Activated CD4-positive, alpha-beta T cell treated with anti-CD3 and anti-CD28 coated beads, Interleukin-2, amount 50 U/mL, for 16 hours (primary cell): Measurements from ENCODE around the gene C8G.

ENCODE experiments used
- DNase-seq: peaks from one replicate; pipeline ENCODE4 v3.0.0-alpha.2; 2020

The C8G gene

DNA sequence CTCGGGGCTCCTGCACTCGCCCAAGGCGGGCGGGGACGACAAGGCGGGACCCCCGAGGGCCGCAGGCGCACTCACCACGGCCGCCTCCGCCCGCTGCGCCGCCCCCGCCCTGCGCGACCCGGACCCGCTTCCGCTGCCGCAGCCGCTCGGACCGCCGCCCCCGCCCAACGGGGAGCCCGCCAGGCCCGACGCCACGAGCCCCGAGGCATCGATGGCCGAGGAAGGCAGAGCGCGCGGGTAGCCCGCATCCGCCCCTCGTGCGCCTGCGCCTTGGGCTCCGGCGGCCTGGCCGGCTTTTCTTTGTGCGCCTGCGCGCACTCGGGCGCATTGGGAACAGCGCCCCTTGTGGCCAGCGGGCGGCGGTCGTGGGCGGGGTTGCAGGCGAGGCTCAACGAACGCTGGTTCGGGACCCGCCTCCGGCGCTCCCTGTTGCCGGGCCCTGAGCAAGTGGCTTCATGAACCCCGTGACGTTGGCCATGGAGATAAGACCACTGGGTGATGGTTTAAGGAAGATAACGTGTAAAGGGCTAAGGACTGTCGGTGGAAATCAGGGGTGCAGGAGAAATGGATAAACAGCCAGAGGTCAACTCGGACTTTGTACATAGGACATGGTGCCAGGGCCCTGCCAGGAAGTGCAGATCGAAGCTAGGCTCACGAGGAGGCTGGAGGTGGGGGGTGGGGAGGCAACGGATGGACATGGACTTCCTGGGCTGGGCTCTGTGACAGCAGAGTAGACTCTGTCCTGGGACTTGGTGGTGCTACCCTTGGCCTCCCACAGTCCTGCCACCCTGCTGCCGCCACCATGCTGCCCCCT lies at the start of gene C8G, which contains the start of gene FBXW5:
C8G (plus strand) TSS at position 725 of the 814 bp plus-strand sequence; CDS start at position 803, 78 bp downstream.
FBXW5 (minus strand) TSS at position 220 of the 814 bp plus-strand sequence. CDS start 655 bp downstream, outside the sequence.
- DNase-seq = peak; percentile 96

DNA sequence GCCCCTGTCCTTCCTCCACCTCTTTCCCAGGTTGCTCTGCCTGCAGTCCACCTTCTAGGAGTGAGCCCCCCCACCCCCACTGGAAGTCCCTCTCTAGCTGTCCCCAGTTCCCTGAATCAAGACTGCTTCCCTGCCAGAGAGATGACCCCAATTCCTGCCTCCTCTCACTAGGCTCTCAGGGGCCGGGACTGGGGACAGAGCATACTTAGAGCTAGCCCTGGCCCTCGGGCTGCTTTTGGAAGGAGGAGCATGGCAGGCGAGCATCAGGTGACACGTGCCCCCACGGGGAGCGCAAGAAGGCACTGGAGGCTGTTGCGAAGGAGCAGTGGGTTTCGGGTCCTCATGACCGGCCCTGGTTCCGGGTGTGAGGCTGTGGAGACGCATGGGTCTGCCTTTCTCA lies 49.0 kb upstream of the C8G start:
- DNase-seq = no peak

DNA sequence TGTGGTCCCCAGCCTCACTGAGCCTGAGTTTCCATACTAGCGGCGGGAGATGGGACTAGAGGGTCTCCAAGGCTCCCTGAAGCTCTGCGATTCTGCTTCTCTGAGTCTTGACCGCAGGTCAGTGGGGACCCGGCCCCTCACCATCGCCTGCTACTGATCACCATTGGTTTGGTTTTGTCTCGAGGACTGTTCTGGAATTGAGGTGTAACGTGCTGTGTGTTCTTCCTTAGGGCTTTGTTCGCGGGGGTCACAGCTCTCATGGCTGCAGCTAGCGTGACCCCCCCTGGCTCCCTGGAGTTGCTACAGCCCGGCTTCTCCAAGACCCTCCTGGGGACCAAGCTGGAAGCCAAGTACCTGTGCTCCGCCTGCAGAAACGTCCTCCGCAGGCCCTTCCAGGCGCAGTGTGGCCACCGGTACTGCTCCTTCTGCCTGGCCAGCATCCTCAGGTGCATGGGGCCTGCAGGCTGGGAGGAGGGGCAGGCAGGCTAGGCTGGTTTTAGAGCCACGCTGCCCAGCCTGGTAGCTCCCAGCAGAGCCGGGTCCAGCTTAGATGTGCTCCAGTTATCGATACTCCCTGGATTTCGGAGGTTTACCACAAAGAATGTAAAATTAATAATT lies 46.5 kb upstream of the C8G start:
- no peak for DNase-seq

DNA sequence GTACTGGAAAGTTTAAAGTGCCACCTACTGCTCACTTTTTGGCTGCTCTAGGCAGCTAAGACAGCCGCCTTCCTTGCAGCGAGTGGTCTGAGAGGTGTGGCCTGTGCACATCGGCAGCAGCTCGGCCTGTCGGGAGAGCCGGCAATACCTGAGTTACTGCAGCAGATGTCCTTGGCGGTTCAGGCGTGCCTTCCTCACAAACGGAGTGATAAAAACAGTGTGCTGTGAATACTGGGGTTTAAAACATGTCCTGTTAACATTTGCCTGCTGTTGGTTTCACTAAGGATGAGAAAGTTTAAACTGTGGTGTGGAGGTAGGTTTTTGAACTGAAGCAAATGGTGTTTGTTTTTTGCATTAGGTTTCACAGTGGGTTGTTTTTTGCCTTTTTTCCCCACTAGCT lies 45.8 kb upstream of the C8G start:
- no peak for DNase-seq

DNA sequence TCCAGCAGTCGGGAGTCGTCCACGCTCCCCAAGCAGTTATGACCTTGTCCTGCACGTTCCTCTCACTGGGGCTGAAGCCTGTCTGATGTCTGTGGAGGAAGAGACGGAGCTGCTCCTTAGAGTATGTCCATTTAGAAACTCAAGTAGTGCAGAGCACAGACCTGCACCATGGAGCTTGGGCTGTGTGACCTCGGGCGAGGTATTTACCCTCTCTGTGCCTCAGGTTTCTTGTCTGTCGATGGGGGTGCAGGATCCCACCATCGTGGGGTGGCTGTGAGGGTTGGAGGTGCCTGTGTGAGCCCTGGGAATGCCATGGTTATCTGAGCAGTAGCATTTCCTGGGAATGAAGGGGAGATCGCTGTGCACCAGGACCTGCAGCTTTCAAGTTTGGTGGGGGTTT lies 44.5 kb upstream of the C8G start:
- no peak for DNase-seq

DNA sequence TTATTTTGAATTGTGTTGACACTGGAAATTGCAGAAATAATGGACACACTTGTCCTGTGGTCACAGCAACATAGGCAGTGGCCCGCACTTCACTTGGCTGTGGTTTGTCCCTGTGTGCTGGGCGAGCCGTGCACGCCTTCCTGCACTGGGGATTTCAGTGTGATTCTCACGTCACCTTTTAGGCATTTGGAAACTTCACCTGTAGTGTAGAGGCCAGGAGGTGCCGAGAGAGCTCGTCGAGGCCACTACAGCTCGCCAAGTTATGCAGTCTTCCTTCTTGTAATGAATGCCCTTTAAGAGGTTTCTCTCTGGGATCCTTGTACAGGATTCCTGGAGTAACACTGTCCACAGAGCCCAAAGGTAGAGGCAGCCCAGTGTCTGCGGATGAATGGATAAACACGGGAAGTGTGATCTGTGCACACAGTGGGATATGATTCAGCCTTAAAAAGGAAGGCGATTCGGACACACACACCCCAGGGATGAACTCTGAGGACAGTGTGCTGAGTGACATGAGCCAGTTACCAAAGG lies 44.0 kb upstream of the C8G start:
- no peak for DNase-seq

DNA sequence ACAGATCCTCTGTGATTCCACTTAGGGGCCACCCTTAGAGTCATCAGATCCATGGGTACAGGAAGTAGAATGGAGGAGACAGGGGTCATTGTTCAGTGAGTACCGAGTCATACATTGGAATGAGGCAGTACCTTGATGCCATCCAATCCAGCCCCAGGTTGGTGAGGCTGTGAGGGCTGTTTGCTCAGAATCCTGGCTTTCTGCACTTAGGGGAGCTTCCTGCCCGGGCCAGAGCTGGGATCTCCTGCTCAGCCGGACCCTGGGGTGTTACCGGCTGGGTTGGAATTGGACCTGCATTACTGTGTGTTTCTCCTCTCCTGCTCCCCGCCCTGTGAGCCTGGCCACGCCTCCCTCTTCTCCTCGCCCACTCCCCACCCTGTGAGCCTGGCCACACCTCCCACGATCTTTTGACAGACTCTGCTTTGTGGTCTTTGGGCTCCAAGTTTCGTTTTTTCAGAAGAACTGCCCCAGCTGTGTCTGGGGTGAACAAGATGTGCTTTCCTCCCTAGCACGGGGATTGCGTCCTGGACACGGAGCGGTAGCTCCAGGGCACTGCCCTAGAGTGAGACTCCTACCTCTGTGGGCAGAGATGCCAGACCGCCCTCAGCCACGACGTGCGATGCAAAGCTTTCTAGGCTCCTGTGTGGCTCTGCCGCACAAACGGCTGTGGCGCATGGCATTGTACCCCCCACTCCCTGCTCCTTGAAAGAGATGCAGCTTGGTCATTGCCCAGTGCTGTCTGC lies 43.4 kb upstream of the C8G start:
- DNase-seq = peak; percentile 83

DNA sequence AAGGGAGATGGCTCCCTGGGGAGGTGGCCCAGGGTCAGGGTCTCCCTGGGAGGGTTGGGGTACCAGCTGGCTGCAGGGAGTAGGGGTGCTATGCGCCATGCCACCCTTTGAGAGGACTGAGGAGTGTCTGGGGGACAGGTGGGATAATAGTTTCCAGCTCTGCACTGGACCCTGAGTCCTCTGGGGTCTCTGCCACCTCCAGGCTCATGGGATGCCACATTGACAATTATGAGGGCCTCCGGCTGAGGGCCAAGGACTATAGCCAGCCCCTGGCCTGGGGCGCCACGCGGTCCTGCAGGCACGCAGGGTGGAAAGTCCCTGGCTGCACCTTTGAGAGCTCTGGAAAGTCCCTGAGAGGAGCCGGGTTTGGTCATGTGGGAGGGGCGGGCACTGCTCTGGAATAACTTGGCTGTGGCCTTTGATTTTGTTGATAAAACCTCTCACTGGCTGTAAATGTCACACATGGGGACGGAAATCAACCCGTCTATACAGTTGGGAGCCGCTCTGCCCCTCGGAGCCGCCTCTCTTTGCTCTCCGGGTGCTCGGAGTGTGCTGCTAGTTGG lies 42.7 kb upstream of the C8G start:
- DNase-seq = peak; percentile 91

DNA sequence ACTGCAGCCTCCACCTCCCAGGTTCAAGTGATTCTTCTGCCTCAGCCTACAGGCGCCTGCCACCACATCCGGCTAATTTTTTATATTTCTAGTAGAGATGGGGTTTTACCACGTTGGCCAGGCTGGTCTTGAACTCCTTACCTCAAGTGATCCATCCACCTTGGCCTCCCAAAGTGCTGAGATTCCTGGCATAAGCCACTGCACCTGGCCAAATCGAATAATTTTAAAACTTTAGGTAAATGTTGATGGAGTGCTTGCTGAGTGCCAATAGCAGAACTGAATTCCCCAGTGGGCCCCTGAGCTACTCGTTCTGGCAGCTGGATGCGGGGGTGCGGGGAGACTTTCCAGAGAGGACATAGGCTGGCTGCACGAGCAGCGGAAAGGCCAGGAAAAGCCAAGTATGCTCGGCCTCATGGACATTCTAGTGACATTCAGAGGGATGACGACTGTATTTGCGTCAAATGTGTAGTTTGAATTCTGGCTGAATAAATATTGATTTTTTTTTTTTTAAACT lies 41.9 kb upstream of the C8G start:
- peak; percentile 28 for DNase-seq

DNA sequence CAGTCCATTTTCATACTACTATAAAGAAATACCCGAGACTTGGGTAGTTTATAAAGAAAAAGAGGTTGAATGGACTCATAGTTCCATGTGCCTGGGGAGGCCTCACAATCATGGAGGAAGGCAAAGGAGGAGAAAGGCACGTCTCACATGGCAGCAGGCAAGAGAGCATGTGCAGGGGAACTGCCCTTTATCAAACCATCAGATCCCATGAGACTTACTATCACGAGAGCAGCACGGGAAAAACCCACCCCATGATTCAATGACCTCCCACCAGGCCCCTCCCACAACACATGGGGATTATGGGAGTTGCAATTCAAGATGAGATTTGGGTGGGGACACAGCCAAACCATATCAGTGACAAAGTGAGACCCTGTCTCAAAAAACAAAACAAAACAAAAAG lies 38.8 kb upstream of the C8G start:
- DNase-seq = no peak

DNA sequence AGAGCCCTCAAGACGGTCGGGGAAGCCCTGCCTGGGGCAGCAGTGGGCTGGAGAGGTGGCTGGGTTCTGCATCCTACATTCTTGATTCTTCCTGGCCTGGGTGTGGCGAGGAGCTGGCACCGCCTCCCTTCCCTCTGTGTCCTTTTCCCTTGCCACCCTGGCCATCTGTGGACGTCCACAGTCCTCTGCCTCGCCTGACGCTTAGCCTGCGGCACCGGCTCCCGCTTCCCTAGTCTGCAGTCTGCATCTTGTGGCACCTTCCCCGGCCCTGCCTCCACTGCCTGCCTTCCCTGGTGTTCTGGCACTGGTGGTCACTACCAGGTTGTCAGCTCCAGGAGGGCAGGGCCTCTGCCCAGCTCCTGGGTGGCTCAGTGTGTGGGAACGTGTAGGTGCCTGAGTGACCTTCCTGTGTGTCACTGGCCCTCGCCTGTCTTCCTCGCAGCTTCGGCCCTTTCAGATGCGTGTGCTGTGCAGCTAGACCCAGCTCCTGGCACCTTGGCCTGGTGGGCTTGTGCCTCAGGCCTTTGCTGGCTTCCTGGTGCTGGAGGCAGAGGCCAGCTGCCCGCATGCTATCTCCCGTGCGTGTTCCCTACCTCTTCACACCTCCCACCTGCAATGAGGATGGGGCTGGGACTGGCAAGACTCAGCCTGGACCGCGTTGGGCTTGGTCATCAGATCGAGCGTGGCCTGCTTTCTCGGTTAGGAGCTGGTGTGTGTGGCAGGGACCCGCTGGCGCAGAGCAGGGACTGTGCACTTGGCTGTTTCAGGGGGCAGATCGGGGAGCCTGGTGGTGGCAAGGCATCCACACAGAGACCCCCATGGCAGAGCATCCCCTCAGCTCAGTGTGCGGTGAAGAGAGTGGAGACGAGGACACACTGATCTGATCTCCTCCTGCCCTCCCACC lies 37.8 kb upstream of the C8G start:
- DNase-seq = no peak

DNA sequence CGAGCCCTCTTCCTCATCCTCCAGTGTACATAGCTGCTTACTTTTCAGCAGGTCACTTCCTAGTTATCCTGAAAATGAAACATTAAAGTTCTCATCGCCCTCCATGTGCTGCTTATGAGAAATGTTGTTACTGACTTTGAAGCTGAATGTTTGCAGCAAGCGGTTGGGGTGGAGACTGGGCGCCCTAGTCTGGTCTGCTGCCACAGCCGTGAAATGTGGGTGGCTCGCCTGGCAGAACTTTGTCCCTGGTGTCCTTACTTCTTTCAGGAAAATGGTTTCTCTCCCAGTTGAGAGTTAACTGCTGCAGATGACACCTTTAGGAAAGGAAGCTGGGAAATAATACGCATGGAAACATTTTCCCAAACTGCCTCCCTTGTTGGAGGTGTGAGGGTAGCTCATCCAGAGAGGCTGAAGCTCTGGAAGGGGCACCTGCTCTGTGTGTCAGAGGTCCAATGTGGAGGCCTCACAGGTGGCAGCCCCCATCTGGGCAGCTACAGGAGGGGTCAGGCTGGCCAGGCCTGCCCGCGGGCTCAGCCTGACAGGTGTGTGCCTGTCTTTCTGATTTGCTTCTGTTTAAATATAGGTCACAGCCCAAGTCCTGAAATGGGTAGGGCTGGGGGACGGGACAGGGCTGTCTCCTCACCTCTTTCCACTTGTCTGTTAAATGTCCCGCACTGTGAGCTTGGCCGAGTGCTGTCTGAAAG lies 34.7 kb upstream of the C8G start:
- DNase-seq = no peak

DNA sequence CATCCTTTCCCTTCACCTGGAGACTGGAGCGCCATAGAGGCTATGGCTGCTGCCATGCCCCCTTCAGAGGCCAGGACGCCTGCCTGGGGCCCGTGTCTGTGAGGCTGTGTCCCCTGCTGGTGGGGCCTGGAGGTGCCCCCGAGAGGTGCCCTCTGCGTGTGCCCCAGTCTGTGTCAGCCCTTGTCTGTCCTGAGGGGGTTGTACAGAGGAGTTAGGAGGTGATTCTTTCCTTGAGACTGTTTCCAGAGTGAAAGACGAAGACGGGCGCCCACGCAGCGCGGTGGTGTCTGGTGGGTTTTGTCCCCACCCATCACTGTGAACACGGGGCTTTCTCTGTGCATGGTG lies 34.2 kb upstream of the C8G start:
- DNase-seq = no peak

DNA sequence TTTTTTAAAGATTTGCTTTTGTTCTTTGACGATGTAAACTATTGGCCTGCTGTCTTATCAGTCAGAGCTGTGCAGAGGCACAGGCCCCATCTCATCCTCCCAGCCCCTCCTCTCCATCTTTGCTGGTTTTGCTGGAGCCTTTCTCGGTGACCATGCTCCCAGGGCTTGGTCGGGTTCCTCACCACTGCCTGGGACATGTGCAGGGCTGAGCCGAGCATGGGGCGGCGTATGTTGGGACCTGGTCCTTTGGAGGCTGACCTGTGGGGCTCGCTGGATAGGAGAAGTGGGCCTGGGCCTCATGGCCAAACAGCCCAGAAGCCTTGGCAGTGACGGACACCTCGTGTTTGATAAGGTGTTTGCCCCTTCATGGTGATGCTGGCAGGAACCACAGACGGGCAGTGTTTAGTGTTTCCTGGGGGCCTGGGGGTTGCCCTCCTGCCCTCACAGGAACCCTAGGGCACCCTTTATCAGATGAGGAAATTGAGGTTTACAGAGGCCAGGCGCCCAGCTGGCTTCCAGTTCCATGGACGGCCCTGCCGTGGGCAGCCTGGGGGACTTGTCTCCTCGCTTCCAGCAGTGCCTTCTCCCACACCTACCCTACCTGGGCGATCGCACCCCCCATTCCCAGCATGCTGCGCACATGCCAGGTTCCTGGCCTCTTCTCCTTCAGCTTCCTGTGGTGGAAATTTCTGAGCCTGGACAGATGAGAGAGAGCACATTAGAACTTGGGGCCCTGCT lies 31.2 kb upstream of the C8G start:
- no peak for DNase-seq

DNA sequence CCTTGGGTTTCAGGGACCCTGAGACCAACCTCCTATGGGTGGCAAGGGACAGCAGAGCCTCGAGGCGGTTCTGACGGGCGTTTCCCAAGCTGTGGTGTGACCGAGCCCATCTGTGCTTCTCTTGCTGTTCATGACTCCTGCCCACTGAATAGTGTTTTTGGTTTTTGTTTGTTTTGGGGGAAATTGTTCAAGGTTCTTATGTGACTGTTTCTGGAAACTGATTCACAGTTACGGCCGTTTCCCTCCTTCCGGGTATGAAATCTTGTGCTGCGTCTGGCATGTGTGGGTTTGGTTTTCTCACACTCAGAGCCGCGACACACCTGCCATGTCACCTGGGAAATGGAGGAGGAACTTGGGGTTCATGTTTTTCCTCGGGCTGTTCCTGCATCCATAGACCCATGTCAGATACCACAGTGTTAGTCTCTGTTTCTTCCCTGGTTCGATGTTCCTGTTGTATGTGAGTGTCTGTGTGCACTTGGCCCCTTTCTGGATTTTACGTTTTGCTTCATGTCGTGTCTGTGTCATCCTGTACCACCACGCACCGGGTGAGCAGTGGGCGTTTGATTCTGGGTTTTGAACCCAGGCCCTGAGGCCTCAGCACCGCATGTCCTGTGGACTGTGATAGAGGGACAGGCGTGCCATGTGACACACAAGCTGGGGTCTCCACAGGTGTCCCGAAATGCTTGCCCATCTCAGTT lies 29.3 kb upstream of the C8G start:
- no peak for DNase-seq

DNA sequence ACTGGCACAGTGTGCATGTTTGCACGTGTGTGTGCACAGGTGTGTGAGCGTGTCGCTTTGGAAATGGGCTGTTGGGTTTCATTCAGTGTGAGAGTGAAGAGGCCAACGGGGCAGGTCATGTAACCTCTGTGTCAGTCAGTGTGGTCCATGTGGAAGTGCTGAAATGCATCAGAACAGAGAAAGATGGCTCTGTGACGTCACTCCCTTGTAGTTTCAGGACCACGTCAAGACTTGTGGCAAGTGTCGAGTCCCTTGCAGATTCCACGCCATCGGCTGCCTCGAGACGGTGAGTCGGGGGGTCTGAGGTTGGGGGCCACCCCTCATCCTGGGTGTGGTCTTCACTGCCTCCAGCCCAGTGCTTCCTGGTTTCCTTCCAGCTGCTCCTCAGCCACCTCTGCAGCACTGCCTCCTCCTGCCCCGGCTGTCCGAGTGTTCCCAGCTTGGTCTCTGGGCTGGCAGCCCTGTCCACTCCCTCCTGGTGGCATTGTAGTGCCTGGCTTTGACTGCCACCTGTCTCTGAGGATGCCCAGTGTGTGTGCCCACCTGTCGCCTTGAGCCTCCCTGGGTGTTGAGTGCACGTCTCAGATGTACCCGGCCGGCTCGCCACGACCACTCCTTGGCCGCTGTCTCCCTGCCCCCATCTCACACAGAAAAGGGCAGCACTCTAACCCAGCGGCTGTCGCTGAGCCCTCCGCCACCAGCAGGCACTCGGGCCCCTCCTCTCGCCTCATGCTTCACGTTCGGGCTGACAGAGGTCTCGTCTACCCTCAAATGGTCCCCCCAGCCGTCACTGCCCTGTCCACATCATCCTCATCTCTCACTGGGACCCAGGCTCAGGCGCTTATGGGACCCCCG lies 28.5 kb upstream of the C8G start:
- peak; percentile 18 for DNase-seq

DNA sequence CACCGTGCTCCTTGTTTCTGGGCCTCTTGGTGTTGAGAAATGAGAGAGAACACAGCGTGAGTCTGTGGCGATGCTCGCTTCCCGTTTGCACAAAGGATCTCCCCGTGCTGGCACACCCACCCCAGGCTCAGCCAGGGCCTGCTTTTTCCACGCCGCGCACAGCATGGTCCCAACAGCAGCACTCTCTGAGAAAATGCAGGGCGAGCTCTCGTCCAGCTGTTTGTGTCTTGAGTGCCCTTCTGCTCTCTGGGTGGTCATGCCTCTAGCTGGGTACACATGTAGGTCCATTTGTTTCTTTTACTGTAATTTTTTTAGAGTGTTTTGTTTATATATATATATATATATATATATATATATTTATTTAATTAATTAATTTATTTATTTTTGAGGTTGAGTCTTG lies 27.1 kb upstream of the C8G start:
- DNase-seq = no peak

DNA sequence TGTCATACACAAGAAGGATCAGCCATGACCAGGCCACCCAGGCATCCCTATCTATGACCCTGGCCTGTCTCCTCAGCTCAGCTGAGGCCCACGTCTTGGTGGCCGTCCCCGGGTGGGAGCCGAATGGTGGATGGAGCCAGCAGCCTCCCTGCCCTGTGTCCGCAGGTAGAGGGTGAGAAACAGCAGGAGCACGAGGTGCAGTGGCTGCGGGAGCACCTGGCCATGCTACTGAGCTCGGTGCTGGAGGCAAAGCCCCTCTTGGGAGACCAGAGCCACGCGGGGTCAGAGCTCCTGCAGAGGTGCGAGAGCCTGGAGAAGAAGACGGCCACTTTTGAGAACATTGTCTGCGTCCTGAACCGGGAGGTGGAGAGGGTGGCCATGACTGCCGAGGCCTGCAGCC lies 25.0 kb upstream of the C8G start:
- no peak for DNase-seq

DNA sequence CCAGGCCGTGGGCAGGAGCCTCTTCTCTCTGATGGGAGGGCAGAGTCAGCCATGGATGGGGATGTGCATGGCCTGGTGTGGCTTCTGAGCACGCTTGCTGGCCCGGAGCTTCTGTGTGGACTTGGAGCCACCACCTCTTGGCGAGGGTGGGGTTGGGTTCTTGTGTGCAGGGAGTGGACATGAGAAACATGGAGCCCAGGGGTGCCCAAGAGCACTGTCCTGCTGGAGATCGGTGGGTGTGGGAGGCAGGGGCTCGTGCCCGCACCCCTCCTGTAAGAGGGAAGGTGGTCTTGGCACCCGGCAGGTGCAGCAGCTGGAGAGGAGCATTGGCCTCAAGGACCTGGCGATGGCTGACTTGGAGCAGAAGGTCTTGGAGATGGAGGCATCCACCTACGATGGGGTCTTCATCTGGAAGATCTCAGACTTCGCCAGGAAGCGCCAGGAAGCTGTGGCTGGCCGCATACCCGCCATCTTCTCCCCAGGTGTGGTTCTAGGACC lies 24.3 kb upstream of the C8G start:
- DNase-seq = no peak
